ENCODE results near the gene TRIM46.

Gene TRIM46

DNA sequence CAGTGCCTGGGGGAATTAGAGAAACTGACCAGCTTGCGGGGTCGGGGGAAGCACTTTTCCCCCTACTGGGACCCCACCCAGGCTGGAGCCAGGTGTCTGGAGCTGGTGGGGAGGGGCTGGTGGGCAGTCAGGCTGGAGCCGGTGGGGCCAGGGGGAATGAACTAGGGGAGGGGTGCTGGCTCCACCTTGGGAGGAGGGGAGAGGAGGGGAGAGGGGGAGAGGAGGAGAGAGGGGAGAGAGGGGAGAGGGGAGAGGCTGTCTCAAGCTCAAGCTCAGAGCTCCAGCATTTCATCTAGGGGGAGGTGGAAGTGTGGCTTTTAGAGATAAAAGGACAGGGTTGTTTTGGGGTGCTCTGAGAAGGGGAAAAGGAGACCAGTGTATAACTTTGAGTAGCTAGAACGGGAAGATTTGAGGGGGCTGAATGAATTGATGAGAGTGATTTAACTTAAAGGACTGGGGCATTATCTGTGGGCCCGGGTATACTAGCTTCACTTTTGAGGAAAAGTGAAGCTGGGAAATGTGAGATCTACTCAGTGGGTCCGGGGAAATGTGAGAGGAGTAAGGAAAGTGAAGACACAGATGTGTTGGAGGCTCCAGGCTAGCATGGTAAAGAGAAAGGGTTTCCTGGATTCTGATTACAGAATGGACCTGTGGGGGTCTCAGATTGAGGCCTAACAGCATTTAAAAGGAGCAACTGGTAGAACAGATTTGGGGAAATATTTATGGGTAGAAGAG, 43.2 kb upstream of the TRIM46 start:
- TF ChIP-seq EZH2phosphoT487 (IDR thresholded peaks at IDR 0.05; ENCODE audit: low read length) (no peak), EZH2 (optimal IDR thresholded peaks at IDR 0.05; ENCODE audit: low read depth, low read length) (no peak)
- TF ChIP-seq, protein P1, sequence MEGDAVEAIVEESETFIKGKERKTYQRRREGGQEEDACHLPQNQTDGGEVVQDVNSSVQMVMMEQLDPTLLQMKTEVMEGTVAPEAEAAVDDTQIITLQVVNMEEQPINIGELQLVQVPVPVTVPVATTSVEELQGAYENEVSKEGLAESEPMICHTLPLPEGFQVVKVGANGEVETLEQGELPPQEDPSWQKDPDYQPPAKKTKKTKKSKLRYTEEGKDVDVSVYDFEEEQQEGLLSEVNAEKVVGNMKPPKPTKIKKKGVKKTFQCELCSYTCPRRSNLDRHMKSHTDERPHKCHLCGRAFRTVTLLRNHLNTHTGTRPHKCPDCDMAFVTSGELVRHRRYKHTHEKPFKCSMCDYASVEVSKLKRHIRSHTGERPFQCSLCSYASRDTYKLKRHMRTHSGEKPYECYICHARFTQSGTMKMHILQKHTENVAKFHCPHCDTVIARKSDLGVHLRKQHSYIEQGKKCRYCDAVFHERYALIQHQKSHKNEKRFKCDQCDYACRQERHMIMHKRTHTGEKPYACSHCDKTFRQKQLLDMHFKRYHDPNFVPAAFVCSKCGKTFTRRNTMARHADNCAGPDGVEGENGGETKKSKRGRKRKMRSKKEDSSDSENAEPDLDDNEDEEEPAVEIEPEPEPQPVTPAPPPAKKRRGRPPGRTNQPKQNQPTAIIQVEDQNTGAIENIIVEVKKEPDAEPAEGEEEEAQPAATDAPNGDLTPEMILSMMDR (IDR thresholded peaks at IDR 0.05; ENCODE audit: low read length) = no peak
- no peak overlapping the region for H3K4me3 ChIP-seq (ENCODE audit: low read length)
- peaks cover 59% of the 10 kb centered on the region for H3K27me3 ChIP-seq (replicated peaks; ENCODE audit: insufficient read depth, low read length)
- no peak overlapping the region for H2AFZ ChIP-seq (ENCODE audit: low read length)
- no peaks in the 10 kb centered on the region for H3K9me2 ChIP-seq (replicated peaks; ENCODE audit: insufficient read depth, low read length)
- no peaks in the 10 kb centered on the region for H3K9me3 ChIP-seq (replicated peaks; ENCODE audit: insufficient read depth, low read length)
- H3K4me2 ChIP-seq (ENCODE audit: low read depth, low read length) = no peak overlapping the region
- DNase-seq = no peak
- no peak overlapping the region for H3K27ac ChIP-seq (ENCODE audit: low read length)
- no peaks in the 10 kb centered on the region for H3K36me3 ChIP-seq (replicated peaks; ENCODE audit: insufficient read depth, low read length)
- no peak overlapping the region for H3K9ac ChIP-seq (ENCODE audit: low read length)
- no peaks in the 10 kb centered on the region for H3K79me2 ChIP-seq (ENCODE audit: low read length)
- no peaks in the 10 kb centered on the region for H4K20me1 ChIP-seq (ENCODE audit: insufficient read depth, low read length)
- peaks cover 14% of the 10 kb centered on the region for H3K4me1 ChIP-seq (ENCODE audit: low read length)
- H3F3A ChIP-seq (ENCODE audit: insufficient read depth, low read length) = peaks cover 14% of the 10 kb centered on the region

DNA sequence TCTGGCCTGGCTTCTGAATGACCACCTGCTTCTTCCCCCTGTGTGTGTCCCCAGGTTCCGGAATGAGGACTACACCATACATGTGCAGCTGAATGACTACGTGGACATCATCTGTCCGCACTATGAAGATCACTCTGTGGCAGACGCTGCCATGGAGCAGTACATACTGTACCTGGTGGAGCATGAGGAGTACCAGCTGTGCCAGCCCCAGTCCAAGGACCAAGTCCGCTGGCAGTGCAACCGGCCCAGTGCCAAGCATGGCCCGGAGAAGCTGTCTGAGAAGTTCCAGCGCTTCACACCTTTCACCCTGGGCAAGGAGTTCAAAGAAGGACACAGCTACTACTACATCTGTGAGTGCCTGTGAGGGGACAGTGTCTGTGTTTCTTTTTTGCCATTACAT, 42.4 kb upstream of the TRIM46 start:
- Histone ChIP-seq H3K36me3 (replicated peaks; ENCODE audit: insufficient read depth, low read length) (no peaks in the 10 kb centered on the region), H3F3A (ENCODE audit: insufficient read depth, low read length) (peaks cover 21% of the 10 kb centered on the region), H3K9me2 (replicated peaks; ENCODE audit: insufficient read depth, low read length) (no peaks in the 10 kb centered on the region), H3K9ac (ENCODE audit: low read length) (no peak overlapping the region), H3K4me2 (ENCODE audit: low read depth, low read length) (no peak overlapping the region), H3K27me3 (replicated peaks; ENCODE audit: insufficient read depth, low read length) (peaks cover 50% of the 10 kb centered on the region), H3K4me3 (ENCODE audit: low read length) (no peak overlapping the region), H3K79me2 (ENCODE audit: low read length) (no peaks in the 10 kb centered on the region), H3K4me1 (ENCODE audit: low read length) (peaks cover 14% of the 10 kb centered on the region), H2AFZ (ENCODE audit: low read length) (no peak overlapping the region), H3K27ac (ENCODE audit: low read length) (no peak overlapping the region), H4K20me1 (ENCODE audit: insufficient read depth, low read length) (no peaks in the 10 kb centered on the region), H3K9me3 (replicated peaks; ENCODE audit: insufficient read depth, low read length) (no peaks in the 10 kb centered on the region)
- TF ChIP-seq, protein P1 (IDR thresholded peaks at IDR 0.05; ENCODE audit: low read length) = no peak
- TF ChIP-seq EZH2phosphoT487 (IDR thresholded peaks at IDR 0.05; ENCODE audit: low read length) (no peak), EZH2 (optimal IDR thresholded peaks at IDR 0.05; ENCODE audit: low read depth, low read length) (no peak)
- no peak for DNase-seq

DNA sequence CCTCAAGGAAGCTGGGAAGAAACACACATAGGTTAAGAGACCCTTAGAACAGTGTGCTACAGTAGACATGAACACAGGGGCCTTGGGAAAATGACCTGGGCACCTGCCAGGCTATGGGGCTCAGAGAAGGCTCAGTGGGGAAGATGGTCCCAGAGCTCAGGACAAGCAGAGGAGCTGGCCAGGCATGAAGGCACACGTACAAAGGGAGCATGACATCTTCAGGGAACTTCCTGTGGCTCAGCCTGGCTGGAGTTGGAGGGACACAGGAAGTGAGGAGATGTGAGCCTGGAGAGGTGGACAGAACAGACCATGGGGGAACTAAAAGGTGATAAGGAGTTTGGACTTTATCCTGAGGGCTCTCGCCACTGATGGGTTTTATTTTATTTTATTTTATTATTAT, 41.8 kb upstream of the TRIM46 start:
- H3K4me1 ChIP-seq (ENCODE audit: low read length) = peaks cover 16% of the 10 kb centered on the region
- no peak overlapping the region for H3K4me2 ChIP-seq (ENCODE audit: low read depth, low read length)
- no peak overlapping the region for H3K27ac ChIP-seq (ENCODE audit: low read length)
- DNase-seq = no peak
- peaks cover 45% of the 10 kb centered on the region for H3K27me3 ChIP-seq (replicated peaks; ENCODE audit: insufficient read depth, low read length)
- peaks cover under 1% of the 10 kb centered on the region; the same call in 1 of the 2 replicates for H3K79me2 ChIP-seq (ENCODE audit: low read length)
- H3K4me3 ChIP-seq (ENCODE audit: low read length) = no peak overlapping the region
- TF ChIP-seq, protein P1 (IDR thresholded peaks at IDR 0.05; ENCODE audit: low read length) = no peak
- no peaks in the 10 kb centered on the region for H3K9me3 ChIP-seq (replicated peaks; ENCODE audit: insufficient read depth, low read length)
- H3F3A ChIP-seq (ENCODE audit: insufficient read depth, low read length) = peaks cover 24% of the 10 kb centered on the region
- H2AFZ ChIP-seq (ENCODE audit: low read length) = no peak overlapping the region
- no peak overlapping the region for H3K9ac ChIP-seq (ENCODE audit: low read length)
- no peaks in the 10 kb centered on the region for H3K9me2 ChIP-seq (replicated peaks; ENCODE audit: insufficient read depth, low read length)
- no peaks in the 10 kb centered on the region for H4K20me1 ChIP-seq (ENCODE audit: insufficient read depth, low read length)
- no peaks in the 10 kb centered on the region for H3K36me3 ChIP-seq (replicated peaks; ENCODE audit: insufficient read depth, low read length)
